ENCODE results near the gene LRMDA. TPM values are rescaled to one million over a fixed set of nuclear protein-coding genes. Genes with fewer than 3 reads are reported as not detected.

LRMDA gene
- total and polyA plus RNA-seq, 10 of the 15 experiments (the other 5 are each of a cell fraction or from before 2014, with no cell fraction given): 0.07 to 0.54 (median 0.29) TPM; not detected in 4

GRCh38 chr10:75703191-75703854, 271.9 kb downstream of the LRMDA start:
- POLR2A ChIA-PET: no interaction called here
- no TSS peak for BruUV-seq (replicated peaks)
- Histone ChIP-seq H3K9me3 (replicated peaks; ENCODE audit: control insufficient read depth, insufficient read depth, low read length) (no peaks in the 10 kb centered on the region), H3K4me3 (no peak overlapping the region), H3K27ac (ENCODE audit: control insufficient read depth, insufficient read depth) (no peak overlapping the region), H3K9ac (ENCODE audit: control insufficient read depth, insufficient read depth, low read length) (no peak overlapping the region), H3K4me1 (ENCODE audit: control insufficient read depth, insufficient read depth, low read length) (no peaks in the 10 kb centered on the region), H3K27me3 (replicated peaks in 1 of 2; ENCODE audit: control insufficient read depth in 2 of 2, insufficient read depth in 2 of 2, low read length in 1 of 2) (no peaks in the 10 kb centered on the region; a peak in 1 of 4 replicates), H3K4me2 (ENCODE audit: control insufficient read depth, insufficient read depth) (no peak overlapping the region), H2AFZ (ENCODE audit: control insufficient read depth, low read depth, low read length) (no peak overlapping the region), H3K36me3 (ENCODE audit: control insufficient read depth in 2 of 2, insufficient read depth in 2 of 2, low read length in 1 of 2) (no peaks in the 10 kb centered on the region), H4K20me1 (ENCODE audit: control insufficient read depth, insufficient read depth) (no peaks in the 10 kb centered on the region), H3K79me2 (ENCODE audit: control insufficient read depth, insufficient read depth, low read length) (no peaks in the 10 kb centered on the region)
- WGBS (ENCODE audit: insufficient coverage, insufficient replicate concordance, low lambda C conversion rate, missing lambda C conversion rate): 34% methylated on average over 9 of the region's 9 CpGs
- SMC1A ChIA-PET (ENCODE audit: uncharacterized antibody, unreplicated experiment): no interaction called here
- TF ChIP-seq IRF4 (IDR thresholded peaks at IDR 0.05; ENCODE audit: low read depth, low read length) (no peak), SREBF1 (IDR thresholded peaks at IDR 0.05; ENCODE audit: low read length) (no peak), PAX5 (IDR thresholded peaks at IDR 0.05; ENCODE audit: borderline replicate concordance, low read depth, low read length) (no peak), POLR2AphosphoS2 (IDR thresholded peaks at IDR 0.05; ENCODE audit: low read depth, low read length) (no peak), NFYA (IDR thresholded peaks at IDR 0.05; ENCODE audit: borderline replicate concordance, low read depth, low read length) (no peak), STAT1 (conservative IDR thresholded peaks at IDR 0.05) (no peak), DPF2 (IDR thresholded peaks at IDR 0.05) (no peak), YY1 (IDR thresholded peaks at IDR 0.05; ENCODE audit: low read depth, low read length) (no peak), ZNF217 (IDR thresholded peaks at IDR 0.05) (no peak), PAX8 (IDR thresholded peaks at IDR 0.05) (no peak), POLR2A (IDR thresholded peaks at IDR 0.05; ENCODE audit: low read depth, low read length) (no peak), KLF5 (IDR thresholded peaks at IDR 0.05; ENCODE audit: partially characterized antibody) (no peak), POU2F2 (IDR thresholded peaks at IDR 0.05; ENCODE audit: borderline replicate concordance, low read depth, low read length) (no peak)
- no peak for DNase-seq (ENCODE audit: low read depth, low spot score)
- CTCF ChIA-PET: no interaction called here
- in situ Hi-C loops (cut with MboI) (no loop called here), intact Hi-C loops (cut with micrococcal nuclease; ENCODE audit: unreplicated experiment) (no loop called here)
- no peak for ATAC-seq
- RAD21 ChIA-PET (ENCODE audit: unreplicated experiment): no interaction called here
- FAIRE-seq: no peak

All from GM12878 (cell line).